GM12864 (cell line): ENCODE data around the gene NACC1.

Source experiments
- DNase-seq: peaks from one replicate; pipeline ENCODE4 v3.0.0-alpha.2; 2011; ENCODE audit warnings: low read depth
- H3K4me3 ChIP-seq: 2 replicates; pipeline ENCODE4 v1.5.1; 2011; ENCODE audit warnings: mild to moderate bottlenecking, low read depth, low read length, control low read depth
- TF ChIP-seq, protein P1 (sequence below): IDR thresholded peaks from 2 replicates; pipeline ENCODE4 v1.5.1; 2011; ENCODE audit warnings: low read depth, mild to moderate bottlenecking, moderate library complexity, low read length, control low read depth, inconsistent platforms; ENCODE audit errors: missing control alignments

NACC1 gene

DNA sequence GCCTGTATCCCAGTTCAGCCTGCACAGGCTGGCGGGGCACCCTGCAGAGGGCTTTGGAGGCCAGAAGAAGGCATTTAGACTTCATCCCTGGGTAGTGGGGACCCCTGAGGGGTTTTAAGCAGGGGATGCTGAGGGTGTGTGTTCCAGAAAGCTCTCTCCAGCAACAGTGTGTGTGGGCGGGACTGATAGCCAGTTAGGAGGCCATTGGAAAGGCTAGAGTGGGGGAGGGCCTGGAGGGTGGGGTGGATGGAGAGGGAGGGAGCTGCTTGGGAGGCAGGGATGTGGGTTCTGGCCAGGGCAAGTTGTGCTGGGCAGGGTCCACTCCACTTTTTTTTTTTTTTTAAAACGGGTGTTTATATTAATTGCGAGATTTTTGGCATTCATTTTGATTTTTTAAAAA lies 43.7 kb upstream of the NACC1 start:
- no peak overlapping the region for H3K4me3 ChIP-seq
- TF ChIP-seq, protein P1, sequence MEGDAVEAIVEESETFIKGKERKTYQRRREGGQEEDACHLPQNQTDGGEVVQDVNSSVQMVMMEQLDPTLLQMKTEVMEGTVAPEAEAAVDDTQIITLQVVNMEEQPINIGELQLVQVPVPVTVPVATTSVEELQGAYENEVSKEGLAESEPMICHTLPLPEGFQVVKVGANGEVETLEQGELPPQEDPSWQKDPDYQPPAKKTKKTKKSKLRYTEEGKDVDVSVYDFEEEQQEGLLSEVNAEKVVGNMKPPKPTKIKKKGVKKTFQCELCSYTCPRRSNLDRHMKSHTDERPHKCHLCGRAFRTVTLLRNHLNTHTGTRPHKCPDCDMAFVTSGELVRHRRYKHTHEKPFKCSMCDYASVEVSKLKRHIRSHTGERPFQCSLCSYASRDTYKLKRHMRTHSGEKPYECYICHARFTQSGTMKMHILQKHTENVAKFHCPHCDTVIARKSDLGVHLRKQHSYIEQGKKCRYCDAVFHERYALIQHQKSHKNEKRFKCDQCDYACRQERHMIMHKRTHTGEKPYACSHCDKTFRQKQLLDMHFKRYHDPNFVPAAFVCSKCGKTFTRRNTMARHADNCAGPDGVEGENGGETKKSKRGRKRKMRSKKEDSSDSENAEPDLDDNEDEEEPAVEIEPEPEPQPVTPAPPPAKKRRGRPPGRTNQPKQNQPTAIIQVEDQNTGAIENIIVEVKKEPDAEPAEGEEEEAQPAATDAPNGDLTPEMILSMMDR, result no peak
- DNase-seq, result no peak

DNA sequence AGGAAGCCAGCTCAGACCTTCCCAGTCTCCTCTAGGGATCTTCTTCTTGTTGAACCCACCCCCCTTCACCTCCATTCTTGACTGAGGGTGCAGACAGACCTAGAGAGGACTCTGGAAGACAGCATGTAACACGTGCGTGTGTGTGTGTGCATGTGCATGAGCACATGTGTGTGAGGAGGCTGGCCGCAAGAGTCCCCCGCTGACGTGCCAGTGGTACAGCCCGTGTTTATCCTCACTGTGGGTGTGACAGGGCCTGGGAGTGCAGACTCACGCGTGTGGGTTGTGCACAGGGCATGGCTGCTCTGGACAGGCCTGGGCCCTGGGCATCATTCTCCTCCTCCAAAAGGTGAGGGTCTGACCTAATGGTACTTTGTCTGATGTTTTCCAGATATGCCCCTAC lies 41.7 kb upstream of the NACC1 start:
- H3K4me3 ChIP-seq, result no peak overlapping the region

DNA sequence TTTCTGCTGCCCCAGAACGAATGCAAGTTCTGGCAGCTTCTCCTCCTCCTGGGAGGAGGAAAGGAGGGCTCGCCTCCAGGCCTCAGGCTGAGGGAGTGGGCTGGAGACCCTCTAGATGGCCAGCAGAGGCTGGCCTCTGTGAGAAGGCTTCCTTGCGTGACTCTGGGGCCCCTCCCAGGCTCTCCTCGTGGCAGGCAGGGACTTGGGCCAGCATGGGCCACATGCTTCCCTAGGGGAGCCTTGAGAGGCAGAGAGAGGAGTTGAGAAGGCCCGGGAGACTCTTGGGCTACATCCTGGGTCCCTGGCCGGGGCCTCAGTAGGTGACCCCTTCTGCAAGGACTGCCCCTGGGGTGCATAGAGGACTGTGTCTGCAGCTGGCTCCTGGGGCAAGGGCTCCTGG lies 41.3 kb upstream of the NACC1 start:
- TF ChIP-seq, protein P1, result no peak
- no peak for DNase-seq
- H3K4me3 ChIP-seq, result no peak overlapping the region

More for the DNA sequence above, 41.7 kb upstream of the NACC1 start:
- DNase-seq, result no peak
- TF ChIP-seq, protein P1, result no peak

DNA sequence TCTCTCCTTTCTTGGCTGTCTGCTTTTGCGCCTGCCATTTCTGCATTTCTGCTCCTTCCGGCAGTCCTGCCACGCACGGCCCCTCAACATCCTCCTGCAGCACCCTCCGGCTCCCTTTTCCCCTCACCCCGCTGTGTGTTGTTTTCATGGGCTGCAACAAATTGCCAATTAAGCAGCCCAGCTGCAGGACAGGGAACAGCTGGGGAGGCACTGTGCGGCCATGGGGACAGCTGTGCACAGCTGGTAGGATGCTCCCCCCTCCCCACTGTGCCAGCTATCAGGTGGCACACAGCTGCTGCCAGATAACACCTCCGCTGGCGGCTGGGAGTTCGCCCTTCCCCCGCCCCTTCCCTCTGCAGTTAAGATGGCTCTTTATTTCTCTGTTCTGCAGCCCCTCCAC lies 40.8 kb upstream of the NACC1 start:
- no peak for DNase-seq
- TF ChIP-seq, protein P1, result no peak

DNA sequence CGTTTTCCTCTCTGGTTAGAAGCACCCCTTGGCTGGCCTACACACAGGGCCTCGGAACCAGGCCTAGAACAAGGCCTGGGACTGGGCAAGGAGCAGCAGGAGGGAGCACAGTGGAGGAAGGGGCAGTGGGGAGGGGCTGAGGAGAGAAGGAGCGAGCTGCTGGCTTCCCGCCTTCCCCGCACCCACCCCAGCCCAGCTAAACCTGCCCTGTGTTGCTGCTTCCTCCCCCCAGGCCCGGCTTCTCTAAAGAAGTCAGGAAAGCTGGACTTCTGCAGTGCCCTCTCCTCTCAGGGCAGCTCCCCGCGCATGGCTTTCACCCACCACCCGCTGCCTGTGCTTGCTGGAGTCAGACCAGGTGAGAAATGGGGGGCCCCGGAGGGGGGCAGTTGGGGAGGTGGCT lies 39.7 kb upstream of the NACC1 start:
- H3K4me3 ChIP-seq, result no peak overlapping the region
- DNase-seq, result no peak
- TF ChIP-seq, protein P1, result no peak

More for the DNA sequence above, 40.8 kb upstream of the NACC1 start:
- H3K4me3 ChIP-seq, result no peak overlapping the region

DNA sequence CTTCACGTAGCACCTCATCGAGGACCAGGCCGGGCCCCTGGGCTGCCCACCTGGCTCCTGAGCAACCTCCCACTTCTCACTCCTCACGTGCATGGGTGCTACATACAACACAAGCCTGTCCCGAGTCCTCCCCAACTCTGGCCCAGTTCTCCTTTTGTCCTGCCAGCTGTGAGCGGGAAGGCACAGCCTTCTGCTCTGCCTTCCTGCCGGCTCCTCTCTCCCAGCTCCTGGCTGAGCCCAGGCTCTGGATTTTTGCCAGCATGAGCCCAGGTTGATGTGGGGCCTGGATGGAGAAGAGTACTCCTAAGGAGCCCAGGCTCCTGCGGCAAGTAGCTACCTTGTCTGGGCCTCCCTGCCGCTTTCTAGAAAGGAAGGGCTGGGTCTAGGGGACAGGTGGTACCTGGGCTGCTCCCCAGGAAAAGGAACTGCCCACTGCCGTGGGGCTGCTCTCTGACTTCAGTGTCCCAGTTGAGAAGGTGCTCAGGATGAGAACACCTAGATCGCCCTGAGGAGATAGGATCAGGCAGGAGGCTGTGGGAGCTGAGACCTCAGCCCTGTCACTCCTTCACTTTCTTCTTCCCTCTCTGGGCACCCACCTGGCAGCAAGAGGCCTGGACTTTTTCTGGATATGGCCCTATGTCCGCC lies 39.0 kb upstream of the NACC1 start:
- H3K4me3 ChIP-seq, result no peak overlapping the region
- DNase-seq, result no peak
- TF ChIP-seq, protein P1, result no peak

DNA sequence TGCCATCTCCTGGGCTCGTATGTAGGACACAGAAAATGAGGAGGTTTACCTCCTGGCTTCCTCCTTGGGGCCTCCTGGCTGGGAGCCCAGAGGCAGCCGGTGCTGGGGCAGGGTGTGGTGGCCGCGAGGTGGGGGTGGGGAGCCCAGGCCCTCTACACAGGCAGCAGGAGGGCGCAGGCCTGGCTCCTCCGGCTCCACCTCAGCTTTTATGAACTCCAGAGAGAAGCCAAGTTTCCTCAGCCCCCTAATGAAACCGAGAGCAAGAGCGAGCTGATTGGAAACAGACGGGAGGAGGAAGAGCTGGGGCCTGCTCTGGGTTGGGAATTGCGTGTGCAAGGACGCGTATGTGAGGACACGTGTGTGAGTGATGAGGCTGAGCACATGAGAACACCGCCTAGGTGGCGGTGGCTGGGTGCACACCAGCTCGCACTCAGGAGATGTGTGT lies 38.5 kb upstream of the NACC1 start:
- DNase-seq, result no peak
- no peak overlapping the region for H3K4me3 ChIP-seq
- TF ChIP-seq, protein P1, result no peak
